ENCODE results near the gene PCDHGB2.

- TF ChIP-seq, protein P1, sequence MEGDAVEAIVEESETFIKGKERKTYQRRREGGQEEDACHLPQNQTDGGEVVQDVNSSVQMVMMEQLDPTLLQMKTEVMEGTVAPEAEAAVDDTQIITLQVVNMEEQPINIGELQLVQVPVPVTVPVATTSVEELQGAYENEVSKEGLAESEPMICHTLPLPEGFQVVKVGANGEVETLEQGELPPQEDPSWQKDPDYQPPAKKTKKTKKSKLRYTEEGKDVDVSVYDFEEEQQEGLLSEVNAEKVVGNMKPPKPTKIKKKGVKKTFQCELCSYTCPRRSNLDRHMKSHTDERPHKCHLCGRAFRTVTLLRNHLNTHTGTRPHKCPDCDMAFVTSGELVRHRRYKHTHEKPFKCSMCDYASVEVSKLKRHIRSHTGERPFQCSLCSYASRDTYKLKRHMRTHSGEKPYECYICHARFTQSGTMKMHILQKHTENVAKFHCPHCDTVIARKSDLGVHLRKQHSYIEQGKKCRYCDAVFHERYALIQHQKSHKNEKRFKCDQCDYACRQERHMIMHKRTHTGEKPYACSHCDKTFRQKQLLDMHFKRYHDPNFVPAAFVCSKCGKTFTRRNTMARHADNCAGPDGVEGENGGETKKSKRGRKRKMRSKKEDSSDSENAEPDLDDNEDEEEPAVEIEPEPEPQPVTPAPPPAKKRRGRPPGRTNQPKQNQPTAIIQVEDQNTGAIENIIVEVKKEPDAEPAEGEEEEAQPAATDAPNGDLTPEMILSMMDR (IDR thresholded peaks at IDR 0.05): no peak
- TF ChIP-seq POLR2AphosphoS5 (IDR thresholded peaks at IDR 0.05) (no peak), POLR2A (IDR thresholded peaks at IDR 0.05) (no peak)
Measured at GRCh38 chr5:141319699-141320098, 40.1 kb upstream of the PCDHGB2 start.

Data from transverse colon (tissue), 4 donors.